ENCODE results near the gene TIE1.
A peak's percentile ranks its signal among the peaks of the same experiment; 100 is the strongest.

TIE1 gene

GRCh38 chr1:43312663-43313515 lies 12.1 kb downstream of the TIE1 start:
- DNase-seq (ENCODE audit: low spot score) = no peak

GRCh38 chr1:43313771-43314170 lies 13.0 kb downstream of the TIE1 start:
- DNase-seq (ENCODE audit: low spot score) = no peak

GRCh38 chr1:43314233-43314632 lies 13.5 kb downstream of the TIE1 start:
- no peak for DNase-seq (ENCODE audit: low spot score)

- DNase-seq (ENCODE audit: low spot score) = no peak
Observed at GRCh38 chr1:43315481-43315880, 14.7 kb downstream of the TIE1 start.

- peak; percentile 17 for DNase-seq (ENCODE audit: low spot score)
Observed at GRCh38 chr1:43315963-43316737, 15.4 kb downstream of the TIE1 start.

GRCh38 chr1:43316738-43317520 lies 16.1 kb downstream of the TIE1 start:
- no peak for DNase-seq (ENCODE audit: low spot score)

- peak; percentile 86 for DNase-seq (ENCODE audit: low spot score)
Observed at GRCh38 chr1:43317817-43318471, 17.2 kb downstream of the TIE1 start.

- no peak for DNase-seq (ENCODE audit: low spot score)
Observed at GRCh38 chr1:43318831-43319230, 18.0 kb downstream of the TIE1 start.

GRCh38 chr1:43319288-43319687 lies 18.5 kb downstream of the TIE1 start:
- DNase-seq (ENCODE audit: low spot score) = no peak

- DNase-seq (ENCODE audit: low spot score) = no peak
Observed at GRCh38 chr1:43319766-43320165, 19.0 kb downstream of the TIE1 start.

GRCh38 chr1:43321331-43321891 lies 20.6 kb downstream of the TIE1 start:
- no peak for DNase-seq (ENCODE audit: low spot score)

- DNase-seq (ENCODE audit: low spot score) = no peak
Observed at GRCh38 chr1:43322506-43322905, 21.7 kb downstream of the TIE1 start.

GRCh38 chr1:43324810-43325209 lies 24.0 kb downstream of the TIE1 start:
- DNase-seq (ENCODE audit: low spot score) = no peak

GRCh38 chr1:43325381-43325780 lies 24.6 kb downstream of the TIE1 start:
- no peak for DNase-seq (ENCODE audit: low spot score)

GRCh38 chr1:43327549-43328292 lies 26.9 kb downstream of the TIE1 start:
- no peak for DNase-seq (ENCODE audit: low spot score)

GRCh38 chr1:43329995-43330751 lies 29.4 kb downstream of the TIE1 start:
- DNase-seq (ENCODE audit: low spot score) = no peak

- no peak for DNase-seq (ENCODE audit: low spot score)
Observed at GRCh38 chr1:43331688-43332087, 30.9 kb downstream of the TIE1 start.

- DNase-seq (ENCODE audit: low spot score) = no peak
Observed at GRCh38 chr1:43334453-43335205, 33.8 kb downstream of the TIE1 start.

GRCh38 chr1:43337588-43337987 lies 36.8 kb downstream of the TIE1 start, which contains the start of gene MPL:
TSS of gene MPL (plus strand) at chr1:43337818. CDS start at chr1:43337849, 31 bp downstream.
- DNase-seq (ENCODE audit: low spot score) = no peak

Data from cerebellar cortex (tissue), 1 donor.